Fibroblast of lung (primary cell): Measurements from ENCODE around the gene FAM120C.

Experiments used
- EZH2 ChIP-seq: IDR thresholded peaks from 2 replicates; pipeline ENCODE4 v1.5.1; 2012; ENCODE audit warnings: low read length, control low read depth, mild to moderate bottlenecking; ENCODE audit errors: missing control alignments
- TF ChIP-seq, protein P1 (sequence below), 2 donors: IDR thresholded peaks in 1 of 2; conservative IDR thresholded peaks in 1 of 2; 1 replicate in 1 of 2; 2 replicates in 1 of 2; pipeline ENCODE4 v1.5.1; 2011 to 2012; ENCODE audit warnings: low read length in 2 of 2, control low read depth in 1 of 2, inconsistent platforms in 1 of 2, low read depth in 1 of 2, mild to moderate bottlenecking in 1 of 2

DNA sequence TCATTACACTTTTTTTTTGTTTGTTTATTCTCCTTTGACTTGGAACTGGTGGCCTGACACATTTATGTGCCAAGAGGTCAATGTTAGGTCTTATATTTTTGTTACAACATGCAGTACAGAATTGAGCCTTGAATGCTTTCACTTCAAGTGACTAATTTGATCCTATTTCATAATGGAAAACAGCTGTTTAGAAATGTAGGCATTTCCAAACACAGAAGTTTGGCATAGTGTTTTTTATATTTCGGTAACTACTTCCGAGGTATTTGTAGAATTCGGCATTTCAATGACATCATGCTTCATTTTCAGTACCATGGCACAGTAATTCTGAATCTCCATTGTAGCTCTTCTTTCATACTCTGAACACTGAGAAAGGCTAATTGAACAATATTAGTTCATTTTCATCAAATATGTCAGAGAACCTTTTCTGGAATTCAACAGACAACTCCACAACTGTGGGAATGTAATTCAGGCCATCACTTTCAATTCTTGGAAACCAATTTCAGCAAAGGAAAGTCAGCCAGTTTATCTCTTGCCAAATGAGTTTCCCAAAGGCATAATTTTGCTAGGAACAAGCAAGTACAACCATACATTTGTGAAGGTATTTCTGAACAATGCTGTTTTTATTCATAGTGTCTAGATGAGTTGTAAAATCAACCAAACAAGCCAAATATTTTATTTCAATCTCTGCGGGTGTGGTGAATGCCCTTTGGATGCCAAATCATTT, 11.4 kb downstream of the FAM120C start:
- TF ChIP-seq, protein P1, sequence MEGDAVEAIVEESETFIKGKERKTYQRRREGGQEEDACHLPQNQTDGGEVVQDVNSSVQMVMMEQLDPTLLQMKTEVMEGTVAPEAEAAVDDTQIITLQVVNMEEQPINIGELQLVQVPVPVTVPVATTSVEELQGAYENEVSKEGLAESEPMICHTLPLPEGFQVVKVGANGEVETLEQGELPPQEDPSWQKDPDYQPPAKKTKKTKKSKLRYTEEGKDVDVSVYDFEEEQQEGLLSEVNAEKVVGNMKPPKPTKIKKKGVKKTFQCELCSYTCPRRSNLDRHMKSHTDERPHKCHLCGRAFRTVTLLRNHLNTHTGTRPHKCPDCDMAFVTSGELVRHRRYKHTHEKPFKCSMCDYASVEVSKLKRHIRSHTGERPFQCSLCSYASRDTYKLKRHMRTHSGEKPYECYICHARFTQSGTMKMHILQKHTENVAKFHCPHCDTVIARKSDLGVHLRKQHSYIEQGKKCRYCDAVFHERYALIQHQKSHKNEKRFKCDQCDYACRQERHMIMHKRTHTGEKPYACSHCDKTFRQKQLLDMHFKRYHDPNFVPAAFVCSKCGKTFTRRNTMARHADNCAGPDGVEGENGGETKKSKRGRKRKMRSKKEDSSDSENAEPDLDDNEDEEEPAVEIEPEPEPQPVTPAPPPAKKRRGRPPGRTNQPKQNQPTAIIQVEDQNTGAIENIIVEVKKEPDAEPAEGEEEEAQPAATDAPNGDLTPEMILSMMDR (conservative IDR thresholded peaks at IDR 0.05 in 1 of 2, IDR thresholded peaks at IDR 0.05 in 1 of 2; ENCODE audit: low read depth in 1 of 2, low read length in 2 of 2), result no peak
- TF ChIP-seq EZH2, result no peak
